Left lung (tissue), 10 donors: ENCODE data around the gene AIP. TPM values are rescaled to one million over a fixed set of nuclear protein-coding genes. Genes with fewer than 3 reads are reported as not detected.

Source experiments
- ATAC-seq: fragments of 200-7000 bp; cut with Tn5 transposase; one replicate; pipeline ENCODE4 v1.9.1; 2020; ENCODE audit warnings: moderate library complexity
- DNase-seq, 4 donors: peaks; one replicate each; pipeline ENCODE4 v3.0.0-alpha.2; 2013 to 2020
- H3K27ac ChIP-seq, 2 donors: fragments of 200-600 bp; sonication (generic) in 1 of 2; one replicate each; pipeline versions ENCODE4 v1.5.0 to v1.8.0; 2020 to 2021
- H3K27me3 ChIP-seq, 2 donors: fragments of 200-600 bp; sonication (generic) in 1 of 2; one replicate each; pipeline versions ENCODE4 v1.5.0 to v1.8.0; 2020 to 2021
- H3K36me3 ChIP-seq, 2 donors: fragments of 200-600 bp; sonication (generic) in 1 of 2; one replicate each; pipeline versions ENCODE4 v1.5.0 to v1.8.0; 2020 to 2021
- H3K4me1 ChIP-seq, 2 donors: fragments of 200-600 bp; one replicate each; pipeline ENCODE4 v1.8.0; 2021
- H3K4me3 ChIP-seq, 2 donors: fragments of 200-600 bp; sonication (generic) in 1 of 2; one replicate each; pipeline versions ENCODE4 v1.5.0 to v1.8.0; 2020 to 2021; ENCODE audit warnings: mild to moderate bottlenecking in 1 of 2
- H3K9me3 ChIP-seq, 2 donors: fragments of 200-600 bp; sonication (generic) in 1 of 2; one replicate each; pipeline versions ENCODE4 v1.5.0 to v1.8.0; 2020 to 2021
- intact Hi-C, 2 donors: fragments of 100-400 bp; cut with DNase I; formaldehyde crosslinking; loops; one replicate each; pipeline versions ENCODE4 v1.11.2 to v1.14.2; 2022
- polyA plus RNA-seq, 6 donors: library from polyadenylated mRNA; unstranded; fragments of 120-200 nt; gene quantifications; one replicate each; pipeline ENCODE4 v1.2.1, GENCODE V29; 2013; ENCODE audit not compliant: insufficient read length in 6 of 6
- total RNA-seq, 2 donors: library from RNA; stranded (reverse); fragmentation: NEBNext Ultra II Directional; extraction: Animal tissue kit (Norgen Biotek cat#: 25700); gene quantifications; one replicate each; pipeline ENCODE4 v1.2.1, GENCODE V29; 2021
- TF ChIP-seq, protein P1 (sequence below), 2 donors: fragments of 200-600 bp; sonication (generic) in 1 of 2; IDR thresholded peaks; one replicate each; pipeline versions ENCODE4 v1.5.0 to v1.8.0; 2021; ENCODE audit warnings: antibody characterized with exemption in 2 of 2
- donor health status: DM: no; HTN: yes; CAD: no.
- donor health status: DM: no; HTN: no; CAD: no.

Gene AIP
- total and polyA plus RNA-seq, 8 donors = 55.7 to 68.2 (median 61.0) TPM

DNA sequence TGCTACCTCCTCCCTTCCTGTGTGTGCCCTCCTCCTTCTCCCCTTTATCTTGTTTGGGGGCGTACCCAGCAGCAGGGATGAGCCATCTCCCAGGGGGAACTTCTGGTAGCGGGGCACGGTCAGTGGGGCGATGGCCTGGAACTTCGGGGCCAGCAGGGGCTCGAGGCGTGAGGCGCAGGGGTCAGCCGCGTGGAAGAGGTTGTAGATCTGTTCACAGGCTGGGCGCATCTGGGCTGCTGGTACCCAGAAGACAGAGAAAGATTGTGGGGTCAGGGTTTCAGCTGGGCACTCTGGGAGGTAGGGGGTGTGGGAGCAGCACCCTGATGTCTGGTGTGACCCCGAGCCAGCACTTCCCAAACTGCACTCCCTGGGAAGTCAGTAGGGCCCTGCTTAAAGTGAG, 13.3 kb downstream of the AIP start:
- intact Hi-C loops = no loop called here
- no peaks in the 10 kb centered on the region for H3K27me3 ChIP-seq
- H3K4me3 ChIP-seq = no peak overlapping the region
- DNase-seq (peak in 1 of 4 donors; percentile 50), ATAC-seq (no peak)
- H3K27ac ChIP-seq = no peak overlapping the region
- H3K9me3 ChIP-seq = no peaks in the 10 kb centered on the region
- peaks cover 0 to 2% of the 10 kb centered on the region in 2 donors for H3K4me1 ChIP-seq
- H3K36me3 ChIP-seq = peaks cover 0 to 90% of the 10 kb centered on the region in 2 donors
- TF ChIP-seq, protein P1, sequence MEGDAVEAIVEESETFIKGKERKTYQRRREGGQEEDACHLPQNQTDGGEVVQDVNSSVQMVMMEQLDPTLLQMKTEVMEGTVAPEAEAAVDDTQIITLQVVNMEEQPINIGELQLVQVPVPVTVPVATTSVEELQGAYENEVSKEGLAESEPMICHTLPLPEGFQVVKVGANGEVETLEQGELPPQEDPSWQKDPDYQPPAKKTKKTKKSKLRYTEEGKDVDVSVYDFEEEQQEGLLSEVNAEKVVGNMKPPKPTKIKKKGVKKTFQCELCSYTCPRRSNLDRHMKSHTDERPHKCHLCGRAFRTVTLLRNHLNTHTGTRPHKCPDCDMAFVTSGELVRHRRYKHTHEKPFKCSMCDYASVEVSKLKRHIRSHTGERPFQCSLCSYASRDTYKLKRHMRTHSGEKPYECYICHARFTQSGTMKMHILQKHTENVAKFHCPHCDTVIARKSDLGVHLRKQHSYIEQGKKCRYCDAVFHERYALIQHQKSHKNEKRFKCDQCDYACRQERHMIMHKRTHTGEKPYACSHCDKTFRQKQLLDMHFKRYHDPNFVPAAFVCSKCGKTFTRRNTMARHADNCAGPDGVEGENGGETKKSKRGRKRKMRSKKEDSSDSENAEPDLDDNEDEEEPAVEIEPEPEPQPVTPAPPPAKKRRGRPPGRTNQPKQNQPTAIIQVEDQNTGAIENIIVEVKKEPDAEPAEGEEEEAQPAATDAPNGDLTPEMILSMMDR (IDR thresholded peaks at IDR 0.05) = no peak

- H3K36me3 ChIP-seq = peaks cover 0 to 90% of the 10 kb centered on the region in 2 donors
- TF ChIP-seq, protein P1 (IDR thresholded peaks at IDR 0.05) = no peak
- ATAC-seq = no peak
- H3K27ac ChIP-seq = no peak overlapping the region
- intact Hi-C loops = no loop called here
- H3K9me3 ChIP-seq = no peaks in the 10 kb centered on the region
- H3K27me3 ChIP-seq = no peaks in the 10 kb centered on the region
- peaks cover 0 to 11% of the 10 kb centered on the region in 2 donors for H3K4me1 ChIP-seq
- H3K4me3 ChIP-seq = no peak overlapping the region
- DNase-seq = peak in 1 of 4 donors; percentile 67
Observed at GRCh38 chr11:67497656-67498291, 14.9 kb downstream of the AIP start.

DNA sequence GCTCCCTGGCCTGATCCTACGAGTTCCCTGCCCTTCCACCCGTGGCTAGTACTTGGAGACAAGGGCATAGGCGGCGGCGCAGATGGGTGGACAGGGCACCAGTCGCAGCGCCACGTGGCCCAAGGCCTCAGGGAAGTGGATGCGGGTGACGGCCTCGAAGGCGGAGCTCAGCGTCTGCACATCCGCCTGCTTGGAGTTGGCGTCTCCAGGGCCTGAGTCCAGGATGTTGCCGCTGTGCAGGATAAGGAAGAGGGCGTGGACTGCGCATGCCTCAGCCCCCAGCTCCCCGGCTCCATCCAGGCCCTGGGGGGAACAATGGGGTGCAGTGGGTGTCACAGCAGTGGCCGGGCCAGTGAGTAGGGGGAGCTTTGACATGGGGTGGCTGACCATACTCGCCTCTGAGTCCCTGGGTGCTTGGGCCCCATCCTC, 15.7 kb downstream of the AIP start:
- H3K27me3 ChIP-seq = peaks cover 0 to 2% of the 10 kb centered on the region in 2 donors
- no peaks in the 10 kb centered on the region for H3K9me3 ChIP-seq
- peak in 1 of 4 donors; percentile 75 for DNase-seq
- peaks cover 0 to 83% of the 10 kb centered on the region in 2 donors for H3K36me3 ChIP-seq
- ATAC-seq = no peak
- no peak overlapping the region for H3K27ac ChIP-seq
- intact Hi-C loops = no loop called here
- peaks cover 3 to 19% of the 10 kb centered on the region in 2 donors for H3K4me1 ChIP-seq
- TF ChIP-seq, protein P1 (IDR thresholded peaks at IDR 0.05) = no peak
- H3K4me3 ChIP-seq = no peak overlapping the region

GRCh38 chr11:67499808-67500483, 17.1 kb downstream of the AIP start:
- Histone ChIP-seq H3K4me3 (no peak overlapping the region), H3K27me3 (peaks cover 0 to 16% of the 10 kb centered on the region in 2 donors), H3K36me3 (peaks cover 0 to 70% of the 10 kb centered on the region in 2 donors), H3K9me3 (no peaks in the 10 kb centered on the region), H3K27ac (no peak overlapping the region), H3K4me1 (peaks cover 7 to 33% of the 10 kb centered on the region in 2 donors)
- intact Hi-C loops = no loop called here
- TF ChIP-seq, protein P1 (IDR thresholded peaks at IDR 0.05) = no peak
- no peak for ATAC-seq
- DNase-seq = peak in 1 of 4 donors; percentile 79

GRCh38 chr11:67500484-67500821, 17.6 kb downstream of the AIP start:
- Histone ChIP-seq H3K36me3 (peaks cover 0 to 64% of the 10 kb centered on the region in 2 donors), H3K4me3 (no peak overlapping the region), H3K4me1 (peaks cover 9 to 36% of the 10 kb centered on the region in 2 donors), H3K9me3 (no peaks in the 10 kb centered on the region), H3K27me3 (peaks cover 0 to 20% of the 10 kb centered on the region in 2 donors), H3K27ac (no peak overlapping the region)
- intact Hi-C loops = no loop called here
- no peak for DNase-seq
- TF ChIP-seq, protein P1 (IDR thresholded peaks at IDR 0.05) = no peak
- ATAC-seq = no peak
